GM21576 (cell line): ENCODE results near the gene KLRF2.
A peak's percentile ranks its signal among the peaks of the same experiment; 100 is the strongest.
"Not testable (repeated sequence)": the region's sequence is repeated elsewhere in the genome, so short reads cannot be mapped to it uniquely, and the experiment has no call there.

Experiments used
- ATAC-seq: cut with Tn5 transposase; IDR thresholded peaks from one replicate; pipeline ENCODE4 v1.9.1; 2021; ENCODE audit warnings: mild to moderate bottlenecking, moderate library complexity; ENCODE audit not compliant: unreplicated experiment

The KLRF2 gene

GRCh38 chr12:9881246-9881645 is at the start of gene KLRF2:
KLRF2 (plus strand) TSS chr12:9881489; CDS start chr12:9881596, 107 bp downstream.
- ATAC-seq: no peak

GRCh38 chr12:9831720-9832119 is 49.6 kb upstream of the KLRF2 start:
- ATAC-seq: no peak

GRCh38 chr12:9843407-9843806 is 37.9 kb upstream of the KLRF2 start:
- ATAC-seq: no peak

GRCh38 chr12:9848899-9849298 is 32.4 kb upstream of the KLRF2 start:
- ATAC-seq: no peak

GRCh38 chr12:9851050-9851449 is 30.2 kb upstream of the KLRF2 start:
- no peak for ATAC-seq

GRCh38 chr12:9851927-9852326 is 29.4 kb upstream of the KLRF2 start:
- ATAC-seq: no peak

GRCh38 chr12:9856151-9856550 is 25.1 kb upstream of the KLRF2 start:
- no peak for ATAC-seq

- no peak for ATAC-seq
Observed at GRCh38 chr12:9856894-9857293, 24.4 kb upstream of the KLRF2 start.

- ATAC-seq: no peak
Observed at GRCh38 chr12:9858135-9858534, 23.2 kb upstream of the KLRF2 start.

GRCh38 chr12:9864913-9865675 is 16.2 kb upstream of the KLRF2 start:
- no peak for ATAC-seq

GRCh38 chr12:9866860-9867269 is 14.4 kb upstream of the KLRF2 start:
- ATAC-seq: no peak

- ATAC-seq: no peak
Observed at GRCh38 chr12:9867531-9867930, 13.8 kb upstream of the KLRF2 start.

GRCh38 chr12:9868311-9868801 is 12.9 kb upstream of the KLRF2 start:
- ATAC-seq: no peak

- ATAC-seq: no peak
Observed at GRCh38 chr12:9868951-9869306, 12.4 kb upstream of the KLRF2 start.

- peak; percentile 36 for ATAC-seq
Observed at GRCh38 chr12:9869307-9870161, 11.8 kb upstream of the KLRF2 start, which contains the start of gene CLEC2B. CLEC2B (minus strand) TSS chr12:9869354.

GRCh38 chr12:9870286-9870866 is 10.9 kb upstream of the KLRF2 start:
- ATAC-seq: no peak

- no peak for ATAC-seq
Observed at GRCh38 chr12:9872162-9872561, 9.1 kb upstream of the KLRF2 start.

GRCh38 chr12:9872742-9873141 is 8.5 kb upstream of the KLRF2 start:
- no peak for ATAC-seq

GRCh38 chr12:9876120-9876519 is 5.2 kb upstream of the KLRF2 start:
- ATAC-seq: not testable (repeated sequence)

GRCh38 chr12:9880532-9881078 is 684 bp upstream of the KLRF2 start:
- no peak for ATAC-seq

- ATAC-seq: no peak
Observed at GRCh38 chr12:9881988-9882387, 699 bp downstream of the KLRF2 start.
